ENCODE results near the gene LIPC.

DNA sequence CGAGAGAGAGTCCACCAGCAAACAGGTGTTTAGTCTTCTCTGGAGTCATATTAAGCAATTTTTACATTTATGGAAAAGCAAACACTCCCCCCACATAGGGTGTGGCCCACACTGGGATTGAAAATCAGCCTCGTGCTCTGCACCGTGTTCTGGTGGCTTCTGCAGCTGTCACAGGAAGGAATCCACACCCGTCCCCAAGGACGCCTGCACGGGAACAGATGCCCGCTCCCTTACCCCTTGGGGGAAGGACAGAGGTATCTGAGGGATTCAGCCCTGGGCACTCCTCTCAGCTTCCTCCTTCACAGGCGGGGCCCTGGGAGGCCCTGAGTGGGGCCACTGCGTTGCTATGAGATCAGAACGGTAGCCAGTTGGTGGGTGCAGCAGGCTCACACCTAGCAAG lies 27.8 kb downstream of the LIPC start:
- TF ChIP-seq, protein P1, sequence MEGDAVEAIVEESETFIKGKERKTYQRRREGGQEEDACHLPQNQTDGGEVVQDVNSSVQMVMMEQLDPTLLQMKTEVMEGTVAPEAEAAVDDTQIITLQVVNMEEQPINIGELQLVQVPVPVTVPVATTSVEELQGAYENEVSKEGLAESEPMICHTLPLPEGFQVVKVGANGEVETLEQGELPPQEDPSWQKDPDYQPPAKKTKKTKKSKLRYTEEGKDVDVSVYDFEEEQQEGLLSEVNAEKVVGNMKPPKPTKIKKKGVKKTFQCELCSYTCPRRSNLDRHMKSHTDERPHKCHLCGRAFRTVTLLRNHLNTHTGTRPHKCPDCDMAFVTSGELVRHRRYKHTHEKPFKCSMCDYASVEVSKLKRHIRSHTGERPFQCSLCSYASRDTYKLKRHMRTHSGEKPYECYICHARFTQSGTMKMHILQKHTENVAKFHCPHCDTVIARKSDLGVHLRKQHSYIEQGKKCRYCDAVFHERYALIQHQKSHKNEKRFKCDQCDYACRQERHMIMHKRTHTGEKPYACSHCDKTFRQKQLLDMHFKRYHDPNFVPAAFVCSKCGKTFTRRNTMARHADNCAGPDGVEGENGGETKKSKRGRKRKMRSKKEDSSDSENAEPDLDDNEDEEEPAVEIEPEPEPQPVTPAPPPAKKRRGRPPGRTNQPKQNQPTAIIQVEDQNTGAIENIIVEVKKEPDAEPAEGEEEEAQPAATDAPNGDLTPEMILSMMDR (IDR thresholded peaks at IDR 0.05): no peak
- TF ChIP-seq POLR2A (IDR thresholded peaks at IDR 0.05) (no peak), POLR2AphosphoS5 (IDR thresholded peaks at IDR 0.05) (no peak), EP300 (IDR thresholded peaks at IDR 0.05) (no peak)

All from stomach (tissue), 4 donors.